Spleen (tissue), 11 donors: Measurements from ENCODE around the gene GALK1. TPM values are rescaled to one million over a fixed set of nuclear protein-coding genes. Genes with fewer than 3 reads are reported as not detected.

Experiments used
- DNase-seq: peaks from one replicate; pipeline ENCODE4 v3.0.0-alpha.2; 2020
- H3K27ac ChIP-seq, 8 donors: fragments of 200-600 bp; sonication (generic) in 7 of 8; 1 replicate in 4 of 8; 2 replicates in 4 of 8; pipeline versions ENCODE4 v1.5.0 to v1.8.0; 2016 to 2021; ENCODE audit warnings: inconsistent platforms in 4 of 8, mild to moderate bottlenecking in 4 of 8, moderate library complexity in 1 of 8
- H3K27me3 ChIP-seq, 7 donors: fragments of 200-600 bp; sonication (generic) in 6 of 7; replicated peaks in 1 of 7; 1 replicate in 4 of 7; 2 replicates in 3 of 7; pipeline versions ENCODE4 v1.5.0 to v1.8.0; 2016 to 2021; ENCODE audit warnings: inconsistent platforms in 3 of 7, mild to moderate bottlenecking in 1 of 7
- H3K36me3 ChIP-seq, 6 donors: fragments of 200-600 bp; sonication (generic) in 5 of 6; 1 replicate in 4 of 6; 2 replicates in 2 of 6; pipeline versions ENCODE4 v1.5.0 to v1.8.0; 2016 to 2021; ENCODE audit warnings: inconsistent platforms in 2 of 6
- H3K4me1 ChIP-seq, 6 donors: fragments of 200-600 bp; sonication (generic) in 5 of 6; 1 replicate in 3 of 6; 2 replicates in 3 of 6; pipeline versions ENCODE4 v1.5.0 to v1.8.0; 2016 to 2021; ENCODE audit warnings: inconsistent platforms in 3 of 6
- H3K4me3 ChIP-seq, 8 donors: fragments of 200-600 bp; sonication (generic) in 7 of 8; 1 replicate in 4 of 8; 2 replicates in 4 of 8; pipeline versions ENCODE4 v1.5.0 to v1.8.0; 2016 to 2021; ENCODE audit warnings: inconsistent platforms in 4 of 8, mild to moderate bottlenecking in 4 of 8, moderate library complexity in 2 of 8
- H3K9me3 ChIP-seq, 8 donors: fragments of 200-600 bp; sonication (generic) in 7 of 8; 1 replicate in 4 of 8; 2 replicates in 4 of 8; pipeline versions ENCODE4 v1.5.0 to v1.8.0; 2016 to 2021; ENCODE audit warnings: inconsistent platforms in 4 of 8
- POLR2A ChIP-seq, 3 donors: fragments of 450-650 bp; IDR thresholded peaks; one replicate each; pipeline ENCODE4 v1.5.1; 2017; ENCODE audit warnings: antibody characterized with exemption in 3 of 3, mild to moderate bottlenecking in 1 of 3
- POLR2AphosphoS5 ChIP-seq, 3 donors: sonication (generic); formaldehyde crosslinking; IDR thresholded peaks; one replicate each; pipeline ENCODE4 v1.5.1; 2017; ENCODE audit warnings: antibody characterized with exemption in 3 of 3
- WGBS, 5 donors: extraction: QIAGEN DNeasy Blood & Tissue Kit in 3 of 5; methylation state at CpG; one replicate each; pipeline versions ENCODE4 v1.1.5 to v1.1.7; 2013 to 2018; 5-methylcytosine and 5-hydroxymethylcytosine counted together
- intact Hi-C: fragments of 100-400 bp; cut with DNase I; formaldehyde crosslinking; loops from one replicate; pipeline ENCODE4 v1.15.0; 2023; ENCODE audit warnings: low total_unique reads
- polyA plus RNA-seq, 3 donors: library from polyadenylated mRNA; stranded (reverse); fragments of 200-250 nt; gene quantifications; one replicate each; pipeline ENCODE4 v1.2.1, GENCODE V29; 2013
- total RNA-seq, 7 donors: library from RNA; depleted of rRNA in 3 of 7; stranded (reverse); fragments of >200 nt in 3 of 7; fragmentation: NEBNext Ultra II Directional in 4 of 7; extraction: Animal tissue kit (Norgen Biotek cat#: 25700) in 4 of 7; gene quantifications; one replicate each; pipeline versions ENCODE4 v1.1.0 to v1.2.1, GENCODE V29; 2016 to 2021
- TF ChIP-seq, protein P1 (sequence below), 11 experiments: fragments of 200-600 bp in 7 of 11; fragments of 450-650 bp in 4 of 11; sonication (generic) in 4 of 11; IDR thresholded peaks in 8 of 11; conservative IDR thresholded peaks in 3 of 11; 1 replicate in 7 of 11; 2 replicates in 4 of 11; pipeline versions ENCODE4 v1.4.0 to v1.8.0; 2016 to 2021; ENCODE audit warnings: antibody characterized with exemption in 11 of 11, inconsistent platforms in 4 of 11, mild to moderate bottlenecking in 1 of 11
- donor health status: healthy with polysubstance abuse.
- donor health status: DM: no; HTN: no; CAD: no; lungs with moderate emphysema.
- donor health status: DM: no; HTN: no; CAD: no.
- donor health status: Bipolar disorder and iron deficiency.
- donor health status: healthy.
- donor health status: DM: no; HTN: no; CAD: no.
- donor health status: DM: yes; HTN: yes; CAD: no.

GALK1 gene
- total and polyA plus RNA-seq, 10 donors: 23.5 to 45.9 (median 34.0) TPM

DNA sequence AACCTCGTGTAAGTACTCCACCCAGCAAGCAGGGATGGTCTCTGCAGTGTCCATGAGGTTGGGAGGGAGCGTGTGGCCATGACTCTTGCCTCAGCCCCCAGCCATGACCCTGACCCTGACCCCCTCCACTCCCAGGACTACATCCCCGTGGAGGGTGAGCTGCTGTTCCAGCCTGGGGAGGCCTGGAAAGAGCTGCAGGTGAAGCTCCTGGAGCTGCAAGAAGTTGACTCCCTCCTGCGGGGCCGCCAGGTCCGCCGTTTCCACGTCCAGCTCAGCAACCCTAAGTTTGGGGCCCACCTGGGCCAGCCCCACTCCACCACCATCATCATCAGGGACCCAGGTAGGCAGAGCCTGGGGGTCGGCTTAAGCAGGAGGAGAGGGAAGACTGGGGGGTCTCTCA is 16.3 kb downstream of the GALK1 start:
- Histone ChIP-seq H3K4me3 (no peak overlapping the region), H3K4me1 (peaks cover 11 to 55% (median 41%) of the 10 kb centered on the region in 6 donors), H3K9me3 (no peaks in the 10 kb centered on the region), H3K36me3 (peaks cover 0 to 64% (median 5%) of the 10 kb centered on the region in 6 donors), H3K27me3 (no peaks in the 10 kb centered on the region), H3K27ac (peak overlapping the region in 4 of 8 donors; percentile 62 to 75 (median 68))
- intact Hi-C loops: loop anchor here (2.0 kb wide), 2 partner anchors 70 to 116 kb away; partner anchors contain the start of gene SMIM5
- no peak for DNase-seq
- TF ChIP-seq, protein P1, sequence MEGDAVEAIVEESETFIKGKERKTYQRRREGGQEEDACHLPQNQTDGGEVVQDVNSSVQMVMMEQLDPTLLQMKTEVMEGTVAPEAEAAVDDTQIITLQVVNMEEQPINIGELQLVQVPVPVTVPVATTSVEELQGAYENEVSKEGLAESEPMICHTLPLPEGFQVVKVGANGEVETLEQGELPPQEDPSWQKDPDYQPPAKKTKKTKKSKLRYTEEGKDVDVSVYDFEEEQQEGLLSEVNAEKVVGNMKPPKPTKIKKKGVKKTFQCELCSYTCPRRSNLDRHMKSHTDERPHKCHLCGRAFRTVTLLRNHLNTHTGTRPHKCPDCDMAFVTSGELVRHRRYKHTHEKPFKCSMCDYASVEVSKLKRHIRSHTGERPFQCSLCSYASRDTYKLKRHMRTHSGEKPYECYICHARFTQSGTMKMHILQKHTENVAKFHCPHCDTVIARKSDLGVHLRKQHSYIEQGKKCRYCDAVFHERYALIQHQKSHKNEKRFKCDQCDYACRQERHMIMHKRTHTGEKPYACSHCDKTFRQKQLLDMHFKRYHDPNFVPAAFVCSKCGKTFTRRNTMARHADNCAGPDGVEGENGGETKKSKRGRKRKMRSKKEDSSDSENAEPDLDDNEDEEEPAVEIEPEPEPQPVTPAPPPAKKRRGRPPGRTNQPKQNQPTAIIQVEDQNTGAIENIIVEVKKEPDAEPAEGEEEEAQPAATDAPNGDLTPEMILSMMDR (IDR thresholded peaks at IDR 0.05 in 8 of 11, conservative IDR thresholded peaks at IDR 0.05 in 3 of 11): no peak
- no peak for TF ChIP-seq POLR2A (IDR thresholded peaks at IDR 0.05)
- peak in 2 of 3 donors; percentile 27 to 36 for TF ChIP-seq POLR2AphosphoS5 (IDR thresholded peaks at IDR 0.05)
- WGBS, 5 donors: 68 to 85% (median 80%) methylated on average over 7 to 9 of the region's 9 CpGs

DNA sequence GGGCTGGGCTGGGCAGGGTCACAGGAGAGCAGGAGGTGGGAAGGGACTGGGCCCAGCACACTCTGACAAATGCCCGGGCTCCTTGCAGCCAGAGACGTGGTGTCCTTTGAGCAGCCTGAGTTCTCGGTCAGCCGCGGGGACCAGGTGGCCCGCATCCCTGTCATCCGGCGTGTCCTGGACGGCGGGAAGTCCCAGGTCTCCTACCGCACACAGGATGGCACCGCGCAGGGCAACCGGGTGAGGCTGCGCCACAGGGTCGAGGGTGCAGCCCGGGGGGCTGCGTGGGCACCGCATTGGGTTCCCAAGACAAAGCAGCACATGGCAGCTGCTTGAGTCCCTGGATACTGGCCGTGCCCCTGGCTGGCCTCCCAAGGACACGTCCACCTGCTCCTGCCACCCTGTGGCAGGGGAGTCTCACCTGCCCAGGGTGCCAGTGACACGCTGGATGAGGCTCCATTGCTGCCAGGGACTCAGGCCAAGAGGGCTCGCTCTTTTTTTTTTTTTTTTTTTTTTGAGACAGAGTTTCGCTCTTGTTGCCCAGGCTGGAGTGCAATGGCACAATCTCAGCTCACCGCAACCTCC is 21.3 kb downstream of the GALK1 start:
- TF ChIP-seq POLR2AphosphoS5 (IDR thresholded peaks at IDR 0.05) (peak in 2 of 3 donors; percentile 15 to 39), POLR2A (IDR thresholded peaks at IDR 0.05) (no peak)
- TF ChIP-seq, protein P1 (IDR thresholded peaks at IDR 0.05 in 8 of 11, conservative IDR thresholded peaks at IDR 0.05 in 3 of 11): no peak
- H3K4me3 ChIP-seq: no peak overlapping the region
- WGBS, 5 donors: 86 to 95% (median 92%) methylated on average over 11 to 25 of the region's 25 CpGs
- H3K9me3 ChIP-seq: no peaks in the 10 kb centered on the region
- peaks cover 0 to 60% (median 2%) of the 10 kb centered on the region in 6 donors for H3K36me3 ChIP-seq
- peak; percentile 57 for DNase-seq
- H3K4me1 ChIP-seq: peaks cover 4 to 31% (median 19%) of the 10 kb centered on the region in 6 donors
- H3K27ac ChIP-seq: no peak overlapping the region
- H3K27me3 ChIP-seq: no peaks in the 10 kb centered on the region
- intact Hi-C loops: no loop called here

DNA sequence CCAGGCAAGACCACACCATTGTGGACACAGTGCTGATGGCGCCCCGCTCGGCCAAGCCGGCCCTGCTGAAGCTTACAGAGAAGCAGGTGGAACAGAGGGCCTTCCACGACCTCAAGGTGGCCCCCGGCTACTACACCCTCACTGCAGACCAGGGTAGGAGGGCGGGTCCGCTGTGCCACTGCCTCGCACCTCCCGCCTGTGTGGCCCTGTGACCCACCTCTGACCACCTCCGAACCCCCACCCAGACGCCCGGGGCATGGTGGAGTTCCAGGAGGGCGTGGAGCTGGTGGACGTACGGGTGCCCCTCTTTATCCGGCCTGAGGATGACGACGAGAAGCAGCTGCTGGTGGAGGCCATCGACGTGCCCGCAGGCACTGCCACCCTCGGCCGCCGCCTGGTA is 22.7 kb downstream of the GALK1 start:
- no peaks in the 10 kb centered on the region for H3K27me3 ChIP-seq
- intact Hi-C loops: no loop called here
- H3K27ac ChIP-seq: no peak overlapping the region
- H3K4me1 ChIP-seq: peaks cover 0 to 31% (median 9%) of the 10 kb centered on the region in 6 donors
- 86 to 94% (median 88%) methylated on average over 15 to 25 of the region's 25 CpGs for WGBS, 5 donors
- DNase-seq: no peak
- H3K4me3 ChIP-seq: no peak overlapping the region
- no peak for TF ChIP-seq POLR2A (IDR thresholded peaks at IDR 0.05)
- TF ChIP-seq POLR2AphosphoS5 (IDR thresholded peaks at IDR 0.05): peak in 2 of 3 donors; percentile 10 to 55
- TF ChIP-seq, protein P1 (IDR thresholded peaks at IDR 0.05 in 8 of 11, conservative IDR thresholded peaks at IDR 0.05 in 3 of 11): no peak
- H3K36me3 ChIP-seq: peaks cover 0 to 71% (median 2%) of the 10 kb centered on the region in 6 donors
- no peaks in the 10 kb centered on the region for H3K9me3 ChIP-seq

DNA sequence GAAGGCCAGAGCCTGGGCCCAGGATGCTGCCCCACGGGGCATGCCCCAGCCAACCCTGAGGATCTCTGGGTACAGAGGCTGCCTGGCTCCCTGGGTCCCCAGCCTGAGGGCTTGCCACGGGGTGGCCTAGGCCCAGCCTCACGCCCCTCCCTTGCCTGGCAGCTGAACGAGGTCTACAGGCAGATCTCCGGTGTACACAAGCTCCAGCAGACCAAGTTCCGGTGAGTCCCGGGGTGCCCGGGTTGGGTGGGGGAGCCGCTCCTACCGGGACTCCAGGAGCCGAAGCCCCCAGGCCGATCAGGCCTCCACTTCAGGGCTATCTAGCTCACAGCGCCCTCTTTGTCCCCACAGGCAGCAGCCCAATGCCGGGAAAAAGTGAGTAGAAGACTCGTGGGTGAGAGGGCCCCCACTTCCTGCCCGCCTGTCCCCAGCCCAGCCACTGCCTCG is 24.3 kb downstream of the GALK1 start:
- TF ChIP-seq POLR2A (IDR thresholded peaks at IDR 0.05): no peak
- TF ChIP-seq, protein P1 (IDR thresholded peaks at IDR 0.05 in 8 of 11, conservative IDR thresholded peaks at IDR 0.05 in 3 of 11): no peak
- TF ChIP-seq POLR2AphosphoS5 (IDR thresholded peaks at IDR 0.05): no peak
- Histone ChIP-seq H3K4me3 (no peak overlapping the region), H3K27ac (no peak overlapping the region), H3K36me3 (peaks cover 0 to 88% (median 10%) of the 10 kb centered on the region in 6 donors), H3K9me3 (no peaks in the 10 kb centered on the region), H3K4me1 (peaks cover 0 to 37% (median 7%) of the 10 kb centered on the region in 6 donors), H3K27me3 (no peaks in the 10 kb centered on the region)
- intact Hi-C loops: no loop called here
- WGBS, 5 donors: 76 to 87% (median 81%) methylated on average over 13 to 17 of the region's 17 CpGs
- no peak for DNase-seq
